Stimulated activated effector memory CD8-positive, alpha-beta T cell treated with anti-CD3 and anti-CD28 coated beads, Interleukin-12 subunit alpha, Interleukin-12 subunit beta, amount 100 ng/mL, for 72 hours (primary cell): ENCODE data around the gene RSAD2.
"Not testable (repeated sequence)": the region's sequence is repeated elsewhere in the genome, so short reads cannot be mapped to it uniquely, and the experiment has no call there.

Experiments used
- ATAC-seq: fragments of 150-1000 bp; cut with Tn5 transposase; 2 replicates; pipeline ENCODE4 v1.10.0; 2021
- DNase-seq, 2 donors: peaks; one replicate each; pipeline ENCODE4 v3.0.0; 2021 to 2022; ENCODE audit warnings: low spot score in 2 of 2
- H3K27ac Mint-ChIP-seq: one replicate; pipeline ENCODE4 v1.8.0; 2022; ENCODE audit warnings: mild to moderate bottlenecking, mixed read lengths
- H3K36me3 Mint-ChIP-seq: one replicate; pipeline ENCODE4 v1.8.0; 2022; ENCODE audit warnings: mild to moderate bottlenecking, mixed read lengths
- H3K4me1 Mint-ChIP-seq: one replicate; pipeline ENCODE4 v1.8.0; 2022; ENCODE audit warnings: mixed read lengths
- H3K4me3 Mint-ChIP-seq: one replicate; pipeline ENCODE4 v1.8.0; 2022; ENCODE audit warnings: mild to moderate bottlenecking, mixed read lengths
- H3K9me3 Mint-ChIP-seq: one replicate; pipeline ENCODE4 v1.8.0; 2022; ENCODE audit warnings: mixed read lengths

Gene RSAD2

DNA sequence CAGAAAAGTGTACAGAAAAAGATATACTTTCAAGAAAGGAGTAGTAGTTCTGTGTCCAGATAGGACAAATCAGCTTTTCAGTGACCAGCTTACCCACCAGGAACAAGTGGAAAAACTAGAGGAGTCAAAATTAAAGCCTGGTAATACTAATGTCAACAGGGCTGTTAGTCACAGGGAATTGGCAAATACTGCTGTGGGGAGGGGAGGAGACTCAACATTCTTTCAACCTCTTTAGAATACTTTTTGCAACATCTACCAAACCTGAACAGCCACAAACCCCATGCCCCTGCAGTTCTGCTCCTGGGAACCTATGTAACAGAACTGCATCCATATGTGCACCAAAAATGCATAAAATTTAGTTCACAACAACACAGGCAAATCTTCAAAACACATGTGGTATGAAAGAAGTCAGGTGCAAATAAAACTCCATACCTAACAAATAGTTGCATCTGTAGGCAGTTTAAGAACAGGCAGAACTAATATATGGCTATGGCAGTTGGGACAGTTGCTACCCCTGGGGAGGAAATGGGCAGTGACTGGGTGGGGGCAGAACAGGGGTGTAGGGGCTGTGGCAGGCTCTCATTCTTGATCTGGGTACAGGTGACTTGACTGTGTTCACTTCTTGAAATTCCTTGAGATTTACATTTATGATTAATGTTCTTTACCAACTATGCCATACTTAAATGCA is 21.6 kb upstream of the RSAD2 start:
- no peak overlapping the region for H3K27ac Mint-ChIP-seq
- DNase-seq (no peak), ATAC-seq (no peak)
- no peak overlapping the region for H3K4me3 Mint-ChIP-seq
- H3K9me3 Mint-ChIP-seq = peaks cover 10% of the 10 kb centered on the region
- no peaks in the 10 kb centered on the region for H3K4me1 Mint-ChIP-seq
- peaks cover 4% of the 10 kb centered on the region for H3K36me3 Mint-ChIP-seq

DNA sequence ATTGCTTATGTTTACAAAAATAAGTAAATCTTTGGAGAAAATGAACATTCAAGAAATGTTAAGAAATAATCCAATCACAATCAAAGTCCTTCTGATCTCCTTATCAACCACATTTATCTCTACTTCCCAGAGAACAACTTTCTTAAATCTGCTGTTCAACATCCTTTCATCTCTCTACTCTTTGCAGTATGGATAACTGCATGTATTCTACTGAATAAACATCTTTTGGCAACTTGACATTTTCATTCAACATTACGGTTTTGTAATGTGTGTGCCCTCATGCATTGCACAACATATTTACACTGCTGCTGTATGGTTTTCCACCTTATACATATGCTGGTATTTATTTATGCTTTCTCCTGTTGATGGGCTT is 21.0 kb upstream of the RSAD2 start:
- H3K27ac Mint-ChIP-seq = no peak overlapping the region
- DNase-seq (no peak), ATAC-seq (no peak)
- no peaks in the 10 kb centered on the region for H3K4me1 Mint-ChIP-seq
- H3K4me3 Mint-ChIP-seq = no peak overlapping the region
- H3K9me3 Mint-ChIP-seq = peaks cover 10% of the 10 kb centered on the region
- peaks cover 4% of the 10 kb centered on the region for H3K36me3 Mint-ChIP-seq

DNA sequence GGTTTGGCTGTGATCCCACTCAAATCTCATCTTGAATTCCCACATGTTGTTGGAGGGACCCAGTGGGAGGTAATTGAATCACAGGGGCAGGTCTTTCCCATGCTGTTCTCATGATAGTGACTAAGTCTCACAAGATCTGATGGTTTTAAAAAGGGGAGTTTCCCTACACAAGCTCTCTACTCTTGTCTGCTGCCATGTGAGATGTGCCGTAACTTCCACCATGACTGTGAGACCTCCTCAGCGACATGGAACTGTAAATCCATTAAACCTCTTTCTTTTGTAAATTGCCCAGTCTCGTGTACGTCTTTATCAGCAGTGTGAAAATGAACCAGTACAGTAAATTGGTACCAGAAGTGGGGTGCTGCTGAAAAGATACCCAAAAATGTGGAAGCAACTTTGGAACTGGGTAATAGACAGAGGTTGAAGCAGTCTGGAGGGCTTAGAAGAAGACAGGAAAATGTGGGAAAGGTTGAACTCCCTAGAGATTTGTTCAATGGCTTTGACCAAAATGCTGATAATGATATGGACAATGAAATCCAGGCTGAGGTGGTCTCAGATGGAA is 19.0 kb upstream of the RSAD2 start:
- ATAC-seq, DNase-seq, H3K27ac Mint-ChIP-seq, H3K4me1 Mint-ChIP-seq, H3K36me3 Mint-ChIP-seq, H3K4me3 Mint-ChIP-seq: not testable (repeated sequence)
- peaks cover 10% of the 10 kb centered on the region for H3K9me3 Mint-ChIP-seq

DNA sequence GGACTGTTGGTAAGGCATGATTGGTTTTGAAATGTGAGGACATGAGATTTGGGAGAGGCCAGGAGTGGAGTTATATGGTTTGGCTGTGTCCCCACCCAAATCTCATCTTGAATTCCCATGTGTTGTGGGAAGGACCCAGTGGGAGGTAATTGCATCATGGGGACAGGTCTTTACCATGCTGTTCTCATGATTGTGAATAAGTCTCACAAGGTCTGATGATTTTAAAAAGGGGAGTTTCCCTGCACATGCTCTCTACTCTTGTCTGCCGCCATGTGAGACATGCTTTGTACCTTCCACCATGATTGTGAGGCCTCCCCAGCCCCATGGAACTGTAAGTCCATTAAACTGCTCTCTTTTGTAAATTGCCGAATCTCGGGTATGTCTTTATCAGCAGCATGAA is 17.3 kb upstream of the RSAD2 start:
- peaks cover 10% of the 10 kb centered on the region for H3K9me3 Mint-ChIP-seq
- no peak overlapping the region for H3K27ac Mint-ChIP-seq
- H3K36me3 Mint-ChIP-seq = peaks cover 4% of the 10 kb centered on the region
- H3K4me1 Mint-ChIP-seq = no peaks in the 10 kb centered on the region
- DNase-seq = no peak
- no peak for ATAC-seq
- H3K4me3 Mint-ChIP-seq = no peak overlapping the region

- Mint-ChIP-seq H3K9me3 (peaks cover 7% of the 10 kb centered on the region), H3K36me3 (peaks cover 1% of the 10 kb centered on the region), H3K4me3 (no peak overlapping the region), H3K4me1 (peaks cover 8% of the 10 kb centered on the region), H3K27ac (no peak overlapping the region)
- ATAC-seq (no peak), DNase-seq (no peak)
Observed at GRCh38 chr2:6863792-6864191, 13.8 kb upstream of the RSAD2 start.

GRCh38 chr2:6864231-6864754 is 13.3 kb upstream of the RSAD2 start:
- no peak for DNase-seq
- Mint-ChIP-seq H3K27ac (no peak overlapping the region), H3K9me3 (peaks cover 5% of the 10 kb centered on the region), H3K4me3 (peak overlapping the region; percentile 88), H3K36me3 (no peaks in the 10 kb centered on the region), H3K4me1 (peaks cover 8% of the 10 kb centered on the region)
- no peak for ATAC-seq

DNA sequence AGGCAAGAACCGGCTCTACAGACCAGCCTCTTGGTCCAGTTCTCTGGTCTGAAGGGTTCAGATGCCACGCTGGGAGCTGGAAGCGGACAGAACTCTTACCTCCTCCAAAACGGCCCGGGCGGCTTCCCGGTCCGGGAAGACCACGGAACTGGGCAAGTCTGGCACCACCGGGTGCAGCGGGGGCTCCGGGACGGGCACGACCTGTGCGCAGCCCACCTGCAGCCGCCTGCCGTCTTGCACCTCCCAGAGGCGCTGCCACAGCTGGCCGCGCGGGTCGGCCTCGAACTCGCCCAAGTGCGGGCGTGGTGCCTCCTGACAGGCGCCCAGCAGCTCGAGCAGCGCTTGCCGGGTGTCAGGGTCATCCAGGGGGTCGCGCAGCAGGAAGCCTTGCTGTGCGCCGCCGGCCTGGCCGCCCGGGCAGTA is 12.6 kb upstream of the RSAD2 start:
- Mint-ChIP-seq H3K4me3 (peak overlapping the region; percentile 88), H3K4me1 (peaks cover 8% of the 10 kb centered on the region), H3K27ac (no peak overlapping the region), H3K36me3 (no peaks in the 10 kb centered on the region), H3K9me3 (peaks cover 5% of the 10 kb centered on the region)
- ATAC-seq (peak; percentile 30), DNase-seq (no peak)

DNA sequence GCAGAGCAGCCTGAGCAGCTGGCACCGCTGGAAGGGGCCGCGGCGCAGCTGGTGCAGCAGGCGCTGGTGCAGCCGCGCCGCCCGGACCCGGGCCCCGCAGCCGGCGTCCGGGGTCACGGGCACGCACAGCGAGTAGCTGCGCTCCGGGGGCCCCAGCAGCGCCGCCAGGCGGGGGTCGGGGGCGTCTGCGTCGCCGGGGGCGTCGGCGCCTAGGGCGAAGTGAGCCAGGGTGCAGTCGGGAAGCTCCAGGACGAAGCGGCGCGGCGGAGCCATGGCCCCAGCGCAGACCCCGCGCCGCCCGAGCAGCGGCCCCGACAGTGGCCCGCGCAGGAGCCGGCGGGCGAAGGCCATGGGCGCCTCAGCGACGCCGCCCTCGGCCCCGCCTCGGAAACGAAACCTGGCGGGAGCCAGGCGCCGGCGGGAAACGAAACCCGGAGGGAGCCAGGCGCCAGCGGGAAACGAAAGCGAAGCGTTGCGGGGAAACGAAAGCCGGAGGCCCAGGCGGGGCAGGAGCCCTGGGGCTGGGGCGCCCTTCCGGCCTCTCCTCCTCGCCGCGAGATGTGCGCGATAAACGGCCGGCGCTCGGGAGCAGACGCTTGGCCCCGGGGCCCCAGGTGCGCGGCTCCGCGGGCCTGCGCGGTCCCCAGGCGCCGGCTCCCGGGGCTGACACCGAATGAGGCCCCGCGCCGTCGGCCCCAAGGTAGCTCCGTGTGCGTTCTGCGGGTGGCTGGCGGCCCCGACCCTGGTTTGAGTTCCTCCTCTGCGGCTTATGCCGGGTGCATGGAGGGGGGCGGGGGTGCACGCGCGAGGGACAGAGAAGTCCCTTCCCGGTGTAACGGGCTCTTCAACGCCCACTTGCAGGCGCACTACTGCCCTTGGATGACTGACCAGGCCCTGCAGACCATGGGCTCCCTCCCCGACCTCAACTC is 12.0 kb upstream of the RSAD2 start, which contains the start of gene CMPK2:
CMPK2 (minus strand) TSS at position 562 of the 929 bp plus-strand sequence; CDS start at position 351, 211 bp downstream.
- ATAC-seq (peak; percentile 81), DNase-seq (peak; percentile 53 to 85)
- Mint-ChIP-seq H3K4me1 (peaks cover 8% of the 10 kb centered on the region), H3K27ac (peak within 1 kb of the TSS; percentile 73), H3K36me3 (no peaks in the 10 kb centered on the region), H3K9me3 (no peaks in the 10 kb centered on the region), H3K4me3 (peak within 1 kb of the TSS; percentile 88)

- no peak for DNase-seq
- Mint-ChIP-seq H3K9me3 (no peaks in the 10 kb centered on the region), H3K27ac (peak overlapping the region; percentile 73), H3K4me1 (peaks cover 8% of the 10 kb centered on the region), H3K4me3 (peak overlapping the region; percentile 88), H3K36me3 (no peaks in the 10 kb centered on the region)
- ATAC-seq = peak; percentile 52
Observed at GRCh38 chr2:6866275-6866671, 11.3 kb upstream of the RSAD2 start.

DNA sequence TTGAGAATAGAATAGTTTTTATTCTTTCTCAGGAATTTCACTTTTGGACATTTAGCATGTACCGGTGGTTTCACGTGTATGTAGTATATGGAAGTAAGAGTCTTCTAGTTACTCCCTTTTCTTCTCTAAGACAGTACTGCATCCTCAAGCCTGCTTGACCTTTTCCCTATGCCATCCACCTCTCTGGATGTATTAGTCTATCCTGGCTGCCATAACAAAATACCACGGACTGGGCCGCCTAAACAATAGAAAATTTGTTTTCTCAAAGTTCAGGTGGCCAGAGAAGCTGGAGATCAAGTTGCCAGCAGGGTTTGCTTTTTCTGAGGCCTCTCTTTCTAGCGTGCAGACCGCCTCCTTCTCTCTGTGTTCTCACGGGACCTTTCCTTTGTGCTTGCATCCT is 10.6 kb upstream of the RSAD2 start:
- Mint-ChIP-seq H3K4me3 (peak overlapping the region; percentile 88), H3K9me3 (no peaks in the 10 kb centered on the region), H3K27ac (no peak overlapping the region), H3K36me3 (no peaks in the 10 kb centered on the region), H3K4me1 (peaks cover 8% of the 10 kb centered on the region)
- DNase-seq = no peak
- ATAC-seq = no peak

DNA sequence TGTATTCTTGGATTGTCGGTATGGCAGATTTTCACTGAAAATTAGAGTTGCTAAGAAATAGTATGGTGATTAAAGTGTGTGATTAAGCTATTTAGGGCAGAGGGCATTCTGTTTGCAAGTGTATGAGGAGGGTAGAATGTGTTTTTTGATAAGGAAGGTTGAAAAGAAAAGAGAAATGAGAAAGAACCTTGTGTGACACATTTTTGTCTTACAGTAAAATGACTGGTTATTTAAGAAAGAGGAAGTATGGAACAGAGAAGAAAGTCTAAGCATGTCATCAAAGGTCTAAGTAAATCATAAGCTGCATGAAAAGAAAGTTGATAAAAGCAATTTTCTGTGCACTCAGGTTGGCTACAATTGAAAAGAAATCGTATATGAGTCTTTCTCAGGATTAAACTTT is 5.2 kb upstream of the RSAD2 start:
- Mint-ChIP-seq H3K4me1 (peaks cover 3% of the 10 kb centered on the region), H3K27ac (no peak overlapping the region)

GRCh38 chr2:6874032-6874431 is 3.5 kb upstream of the RSAD2 start:
- H3K9me3 Mint-ChIP-seq = peaks cover 3% of the 10 kb centered on the region
- no peaks in the 10 kb centered on the region for H3K36me3 Mint-ChIP-seq
- no peak overlapping the region for H3K27ac Mint-ChIP-seq
- DNase-seq = no peak
- no peak overlapping the region for H3K4me3 Mint-ChIP-seq
- ATAC-seq = no peak
- peaks cover 18% of the 10 kb centered on the region for H3K4me1 Mint-ChIP-seq

More for the DNA sequence above, 5.2 kb upstream of the RSAD2 start:
- Mint-ChIP-seq H3K9me3 (peaks cover 3% of the 10 kb centered on the region), H3K36me3 (no peaks in the 10 kb centered on the region), H3K4me3 (no peak overlapping the region)
- ATAC-seq (no peak), DNase-seq (no peak)

- Mint-ChIP-seq H3K4me3 (no peak overlapping the region), H3K36me3 (no peaks in the 10 kb centered on the region), H3K4me1 (peaks cover 36% of the 10 kb centered on the region), H3K27ac (no peak overlapping the region), H3K9me3 (peaks cover 3% of the 10 kb centered on the region)
- no peak for ATAC-seq
- no peak for DNase-seq
Observed at GRCh38 chr2:6876309-6876708, 1.3 kb upstream of the RSAD2 start.

GRCh38 chr2:6878549-6878948 is 972 bp downstream of the RSAD2 start:
- Mint-ChIP-seq H3K9me3 (peaks cover 3% of the 10 kb centered on the region), H3K27ac (no peak overlapping the region), H3K36me3 (no peaks in the 10 kb centered on the region), H3K4me3 (no peak overlapping the region), H3K4me1 (peaks cover 36% of the 10 kb centered on the region)
- DNase-seq = no peak
- ATAC-seq = no peak

DNA sequence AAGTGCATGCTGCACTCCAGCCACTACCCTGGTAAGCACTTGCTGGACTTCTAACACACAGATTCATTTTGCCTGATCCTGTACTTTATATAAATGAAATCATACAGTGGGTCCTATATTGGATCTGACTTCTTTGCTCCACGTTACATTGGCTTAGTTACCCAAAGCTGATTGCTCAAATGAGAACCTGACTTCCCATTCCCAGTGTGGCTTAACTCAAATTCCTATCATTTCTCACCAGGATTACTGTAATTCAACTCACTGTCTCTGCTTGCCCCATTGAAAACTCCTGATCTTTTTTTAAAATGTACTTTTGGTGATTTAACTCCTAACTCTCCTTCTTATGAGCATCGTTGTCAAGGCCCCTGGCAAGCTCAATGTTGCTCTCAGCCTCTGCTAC is 1.4 kb downstream of the RSAD2 start:
- Mint-ChIP-seq H3K4me3 (no peak overlapping the region), H3K27ac (no peak overlapping the region), H3K36me3 (no peaks in the 10 kb centered on the region), H3K4me1 (peaks cover 36% of the 10 kb centered on the region), H3K9me3 (peaks cover 2% of the 10 kb centered on the region)
- ATAC-seq (no peak), DNase-seq (no peak)
